Lung (tissue), 12 donors: ENCODE results near the gene COL9A3. TPM values are rescaled to one million over a fixed set of nuclear protein-coding genes. Genes with fewer than 3 reads are reported as not detected.

Source experiments
- ATAC-seq: fragments of 200-7000 bp; cut with Tn5 transposase; one replicate; pipeline ENCODE4 v1.9.1; 2020; ENCODE audit warnings: moderate number of reproducible peaks; ENCODE audit not compliant: insufficient read depth, low FRiP score
- DNase-seq, 3 donors: peaks; one replicate each; pipeline ENCODE4 v3.0.0-alpha.2; 2013 to 2017
- H3K27ac ChIP-seq, 2 donors: one replicate each; pipeline ENCODE4 v1.5.1; 2013; ENCODE audit warnings: mild to moderate bottlenecking in 2 of 2, moderate library complexity in 2 of 2, control low read depth in 1 of 2, inconsistent platforms in 1 of 2, low read depth in 1 of 2, low read length in 1 of 2
- H3K27me3 ChIP-seq, 3 donors: one replicate each; pipeline ENCODE4 v1.5.1; 2013; ENCODE audit warnings: low read length in 2 of 3; ENCODE audit not compliant: control insufficient read depth in 3 of 3, insufficient read depth in 3 of 3
- H3K36me3 ChIP-seq, 4 donors: one replicate each; pipeline ENCODE4 v1.5.1; 2013; ENCODE audit warnings: low read length in 4 of 4, mild to moderate bottlenecking in 1 of 4, moderate library complexity in 1 of 4; ENCODE audit not compliant: control insufficient read depth in 4 of 4, insufficient read depth in 4 of 4
- H3K4me1 ChIP-seq, 5 donors: one replicate each; pipeline ENCODE4 v1.5.1; 2013; ENCODE audit warnings: low read length in 5 of 5, mild to moderate bottlenecking in 2 of 5, moderate library complexity in 1 of 5; ENCODE audit not compliant: control insufficient read depth in 5 of 5, insufficient read depth in 5 of 5
- H3K4me3 ChIP-seq: one replicate; pipeline ENCODE4 v1.5.1; 2013; ENCODE audit warnings: mild to moderate bottlenecking, control low read depth, moderate library complexity
- H3K9ac ChIP-seq, 2 donors: one replicate each; pipeline ENCODE4 v1.5.1; 2013; ENCODE audit warnings: low read length in 2 of 2, control low read depth in 1 of 2; ENCODE audit not compliant: insufficient read depth in 1 of 2
- H3K9me3 ChIP-seq, 4 donors: one replicate each; pipeline ENCODE4 v1.5.1; 2013; ENCODE audit warnings: low read length in 3 of 4, mild to moderate bottlenecking in 1 of 4, moderate library complexity in 1 of 4; ENCODE audit not compliant: control insufficient read depth in 4 of 4, insufficient read depth in 3 of 4
- WGBS, 2 donors: extraction: QIAGEN DNeasy Blood & Tissue Kit; methylation state at CpG; one replicate each; pipeline ENCODE4 v1.1.7; 2013; 5-methylcytosine and 5-hydroxymethylcytosine counted together
- polyA plus RNA-seq, 2 donors: library from polyadenylated mRNA; stranded (reverse); fragments of 200-250 nt; gene quantifications; one replicate each; pipeline ENCODE4 v1.2.1, GENCODE V29; 2013
- total RNA-seq, 2 donors: library from RNA; depleted of rRNA in 1 of 2; stranded (reverse); fragments of >200 nt in 1 of 2; gene quantifications; one replicate each; pipeline ENCODE4 v1.2.1, GENCODE V29; 2014 to 2021
- TF ChIP-seq, protein P1 (sequence below): IDR thresholded peaks from 2 replicates; pipeline ENCODE4 v1.5.1; 2012; ENCODE audit warnings: mild to moderate bottlenecking; ENCODE audit errors: control extremely low read depth, extremely low read depth
- donor health status: control.
- donor health status: control.
- donor health status: Bipolar disorder and iron deficiency.
- donor health status: healthy.
- donor health status: DM: yes; HTN: yes; CAD: no.

COL9A3 gene
- total and polyA plus RNA-seq, 4 donors = 0.55 to 26.1 (median 4.0) TPM

DNA sequence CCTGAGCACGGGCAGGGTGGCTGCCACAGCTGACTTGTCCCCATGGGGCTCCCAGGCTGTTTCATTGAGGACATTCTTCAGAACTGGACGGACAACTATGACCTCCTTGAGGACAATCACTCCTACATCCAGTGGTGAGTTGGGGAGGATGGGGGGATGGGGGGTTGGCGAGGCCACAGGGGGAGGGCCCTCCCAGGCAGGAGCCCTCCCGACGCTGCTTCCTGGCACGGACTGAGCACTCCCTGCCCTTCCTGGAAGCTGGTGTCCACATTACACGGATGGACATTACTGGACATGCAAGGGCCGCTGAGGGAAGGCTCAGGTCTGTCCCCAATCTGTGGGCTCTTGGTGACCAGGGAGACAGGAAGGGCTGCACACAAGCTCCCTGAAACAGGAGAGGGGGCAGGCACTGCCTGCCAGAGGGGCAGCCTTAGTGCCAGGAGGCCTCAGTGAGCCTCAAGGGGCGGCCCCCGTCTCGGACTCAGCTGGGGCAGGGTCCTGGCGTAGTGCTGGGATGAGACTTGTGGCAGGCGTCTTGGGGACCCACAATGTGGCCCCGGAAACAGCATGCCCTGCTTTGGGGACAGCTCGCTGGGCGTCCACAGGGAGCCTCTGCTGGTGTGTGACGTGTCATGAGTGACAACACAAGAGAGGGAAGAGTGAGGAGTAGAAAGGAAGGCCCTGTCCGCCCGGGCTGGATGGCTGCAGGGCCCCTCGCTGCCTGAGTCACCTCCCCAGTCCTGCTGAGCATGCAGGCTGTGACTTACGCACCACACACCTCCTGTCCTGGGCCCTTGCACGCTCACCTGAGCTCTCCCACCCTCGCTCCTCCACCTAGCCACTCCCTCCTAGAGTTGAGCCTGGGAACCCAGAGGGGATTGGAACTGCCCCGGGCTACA is 7.1 kb upstream of the COL9A3 start:
- DNase-seq (no peak), ATAC-seq (no peak)
- Histone ChIP-seq H3K9me3 (peaks cover 0 to 4% (median 0%) of the 10 kb centered on the region in 4 donors), H3K4me1 (peaks cover 0 to 21% (median 6%) of the 10 kb centered on the region in 5 donors), H3K9ac (no peak overlapping the region), H3K27me3 (no peaks in the 10 kb centered on the region), H3K27ac (no peak overlapping the region), H3K4me3 (no peak overlapping the region), H3K36me3 (peaks cover 5 to 59% (median 23%) of the 10 kb centered on the region in 4 donors)
- TF ChIP-seq, protein P1, sequence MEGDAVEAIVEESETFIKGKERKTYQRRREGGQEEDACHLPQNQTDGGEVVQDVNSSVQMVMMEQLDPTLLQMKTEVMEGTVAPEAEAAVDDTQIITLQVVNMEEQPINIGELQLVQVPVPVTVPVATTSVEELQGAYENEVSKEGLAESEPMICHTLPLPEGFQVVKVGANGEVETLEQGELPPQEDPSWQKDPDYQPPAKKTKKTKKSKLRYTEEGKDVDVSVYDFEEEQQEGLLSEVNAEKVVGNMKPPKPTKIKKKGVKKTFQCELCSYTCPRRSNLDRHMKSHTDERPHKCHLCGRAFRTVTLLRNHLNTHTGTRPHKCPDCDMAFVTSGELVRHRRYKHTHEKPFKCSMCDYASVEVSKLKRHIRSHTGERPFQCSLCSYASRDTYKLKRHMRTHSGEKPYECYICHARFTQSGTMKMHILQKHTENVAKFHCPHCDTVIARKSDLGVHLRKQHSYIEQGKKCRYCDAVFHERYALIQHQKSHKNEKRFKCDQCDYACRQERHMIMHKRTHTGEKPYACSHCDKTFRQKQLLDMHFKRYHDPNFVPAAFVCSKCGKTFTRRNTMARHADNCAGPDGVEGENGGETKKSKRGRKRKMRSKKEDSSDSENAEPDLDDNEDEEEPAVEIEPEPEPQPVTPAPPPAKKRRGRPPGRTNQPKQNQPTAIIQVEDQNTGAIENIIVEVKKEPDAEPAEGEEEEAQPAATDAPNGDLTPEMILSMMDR = no peak
- WGBS, 2 donors = 92 to 97% methylated on average over 24 of the region's 24 CpGs

DNA sequence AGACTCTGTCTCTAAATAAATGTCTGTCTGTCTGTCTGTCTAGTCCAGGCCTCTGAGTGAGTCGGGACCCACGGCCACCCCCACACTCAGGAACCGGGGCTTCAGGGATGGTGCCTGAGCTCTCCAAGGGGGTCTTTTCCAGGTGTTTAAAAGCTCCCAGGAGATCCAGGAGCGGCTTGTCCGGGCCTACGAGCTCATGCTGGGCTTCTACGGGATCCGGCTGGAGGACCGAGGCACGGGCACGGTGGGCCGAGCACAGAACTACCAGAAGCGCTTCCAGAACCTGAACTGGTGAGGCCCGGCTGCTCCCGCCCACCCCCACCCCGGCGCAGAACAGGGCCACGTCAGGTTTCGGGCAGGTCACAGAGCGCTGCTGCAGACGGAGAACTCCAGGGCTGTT is 5.5 kb upstream of the COL9A3 start:
- H3K9ac ChIP-seq = no peak overlapping the region
- no peak overlapping the region for H3K4me3 ChIP-seq
- H3K27me3 ChIP-seq = peaks cover 0 to 12% (median 11%) of the 10 kb centered on the region in 3 donors
- 95 to 98% methylated on average over 21 of the region's 21 CpGs for WGBS, 2 donors
- peaks cover 0 to 7% (median 0%) of the 10 kb centered on the region in 4 donors for H3K9me3 ChIP-seq
- H3K4me1 ChIP-seq = peaks cover 0 to 25% (median 3%) of the 10 kb centered on the region in 5 donors
- ATAC-seq (no peak), DNase-seq (no peak)
- peaks cover 5 to 59% (median 23%) of the 10 kb centered on the region in 4 donors for H3K36me3 ChIP-seq
- TF ChIP-seq, protein P1 = no peak
- H3K27ac ChIP-seq = no peak overlapping the region

DNA sequence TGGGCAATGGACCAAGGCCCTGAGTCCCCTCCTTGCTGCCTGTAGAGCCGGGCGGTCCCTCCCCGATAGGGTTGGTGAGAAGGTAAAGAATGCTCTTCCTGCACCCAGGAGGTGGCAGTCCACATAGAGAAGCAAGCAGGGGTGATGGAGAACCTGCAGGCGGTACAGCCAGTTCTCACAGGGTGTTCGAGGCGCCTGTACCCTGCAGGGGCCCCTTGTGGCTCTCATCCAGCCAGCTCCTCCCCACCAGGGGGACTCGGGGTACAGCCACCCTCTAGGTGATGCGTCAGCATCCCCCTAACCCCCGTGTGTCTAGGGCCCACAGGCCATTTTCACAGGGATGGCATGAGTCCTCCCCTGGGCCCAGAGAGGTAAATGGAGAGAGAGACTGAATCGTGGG is 5.1 kb upstream of the COL9A3 start:
- no peak for DNase-seq
- no peak for ATAC-seq
- peaks cover 0 to 12% (median 11%) of the 10 kb centered on the region in 3 donors for H3K27me3 ChIP-seq
- peaks cover 5 to 59% (median 23%) of the 10 kb centered on the region in 4 donors for H3K36me3 ChIP-seq
- WGBS, 2 donors = 85 to 90% methylated on average over 10 of the region's 10 CpGs
- no peak overlapping the region for H3K4me3 ChIP-seq
- H3K9ac ChIP-seq = no peak overlapping the region
- H3K27ac ChIP-seq = no peak overlapping the region
- TF ChIP-seq, protein P1 = no peak
- H3K9me3 ChIP-seq = peaks cover 0 to 7% (median 0%) of the 10 kb centered on the region in 4 donors
- H3K4me1 ChIP-seq = peaks cover 0 to 24% (median 2%) of the 10 kb centered on the region in 5 donors
